Spinal cord (tissue), 10 donors: ENCODE data around the gene GBP1. TPM values are rescaled to one million over a fixed set of nuclear protein-coding genes. Genes with fewer than 3 reads are reported as not detected.
"Not testable (repeated sequence)": the region's sequence is repeated elsewhere in the genome, so short reads cannot be mapped to it uniquely, and the experiment has no call there.

Source experiments
- DNase-seq, 6 donors: peaks; one replicate each; pipeline versions ENCODE4 v3.0.0 to v3.0.0-alpha.2; 2013 to 2015; ENCODE audit warnings: low spot score in 6 of 6, low read depth in 4 of 6
- H3K27ac ChIP-seq: one replicate; pipeline ENCODE4 v1.5.1; 2013; ENCODE audit warnings: low read depth, low read length, control low read depth
- H3K27me3 ChIP-seq: one replicate; pipeline ENCODE4 v1.6.1; 2013; ENCODE audit warnings: low read length; ENCODE audit not compliant: control insufficient read depth, insufficient read depth
- H3K36me3 ChIP-seq: one replicate; pipeline ENCODE4 v1.6.1; 2013; ENCODE audit warnings: low read length; ENCODE audit not compliant: control insufficient read depth, insufficient read depth
- H3K4me1 ChIP-seq: one replicate; pipeline ENCODE4 v1.6.1; 2013; ENCODE audit warnings: low read length; ENCODE audit not compliant: control insufficient read depth, insufficient read depth
- H3K4me3 ChIP-seq: one replicate; pipeline ENCODE4 v1.5.1; 2013; ENCODE audit warnings: low read depth, low read length, control low read depth
- H3K9me3 ChIP-seq: one replicate; pipeline ENCODE4 v1.6.1; 2013; ENCODE audit warnings: low read length; ENCODE audit not compliant: control insufficient read depth, insufficient read depth
- WGBS: methylation state at CpG from one replicate; pipeline ENCODE4 v1.1.5; 2013; ENCODE audit warnings: missing lambda C conversion rate; ENCODE audit not compliant: insufficient coverage; 5-methylcytosine and 5-hydroxymethylcytosine counted together
- polyA plus RNA-seq, 2 donors: library from polyadenylated mRNA; unstranded; fragments of 120-200 nt; gene quantifications; one replicate each; pipeline ENCODE4 v1.2.1, GENCODE V29; 2013; ENCODE audit not compliant: insufficient read length in 2 of 2
- total RNA-seq, 2 donors: library from RNA; depleted of rRNA in 1 of 2; stranded (reverse); fragments of 120-200 nt in 1 of 2; fragments of >200 nt in 1 of 2; gene quantifications; one replicate each; pipeline versions ENCODE4 v1.2.3 to v1.2.4, GENCODE V29; 2013 to 2014
- donor health status: healthy.

GBP1 gene
- total and polyA plus RNA-seq, 4 donors: 1.0 to 15.2 (median 6.3) TPM

- Histone ChIP-seq H3K27ac (no peak overlapping the region), H3K9me3 (no peaks in the 10 kb centered on the region), H3K4me1 (no peaks in the 10 kb centered on the region), H3K36me3 (no peaks in the 10 kb centered on the region), H3K27me3 (no peaks in the 10 kb centered on the region), H3K4me3 (no peak overlapping the region)
- WGBS: no CpG with 5 or more reads among the region's 1 CpG
- DNase-seq: no peak
Observed at GRCh38 chr1:89089962-89090361, 25.0 kb upstream of the GBP1 start.

- WGBS: 94% methylated on average over 7 of the region's 10 CpGs
- no peak for DNase-seq
- H3K4me3 ChIP-seq: no peak overlapping the region
Observed at GRCh38 chr1:89088572-89088971, 23.6 kb upstream of the GBP1 start.

GRCh38 chr1:89087241-89087640 is 22.2 kb upstream of the GBP1 start:
- Histone ChIP-seq H3K27me3 (no peaks in the 10 kb centered on the region), H3K27ac (no peak overlapping the region), H3K4me1 (no peaks in the 10 kb centered on the region), H3K9me3 (no peaks in the 10 kb centered on the region), H3K4me3 (no peak overlapping the region), H3K36me3 (no peaks in the 10 kb centered on the region)
- no peak for DNase-seq
- WGBS: 53% methylated on average over 5 of the region's 8 CpGs

More at GRCh38 chr1:89088572-89088971, 23.6 kb upstream of the GBP1 start:
- Histone ChIP-seq H3K27me3 (no peaks in the 10 kb centered on the region), H3K27ac (no peak overlapping the region), H3K9me3 (no peaks in the 10 kb centered on the region), H3K4me1 (no peaks in the 10 kb centered on the region), H3K36me3 (no peaks in the 10 kb centered on the region)

- H3K4me1 ChIP-seq: no peaks in the 10 kb centered on the region
- DNase-seq: peak in 3 of 6 donors; percentile 5 to 74 (median 25)
- H3K27me3 ChIP-seq: no peaks in the 10 kb centered on the region
- no peak overlapping the region for H3K4me3 ChIP-seq
- no peak overlapping the region for H3K27ac ChIP-seq
- no peaks in the 10 kb centered on the region for H3K9me3 ChIP-seq
- H3K36me3 ChIP-seq: no peaks in the 10 kb centered on the region
Observed at GRCh38 chr1:89085781-89086180, 20.8 kb upstream of the GBP1 start.

DNA sequence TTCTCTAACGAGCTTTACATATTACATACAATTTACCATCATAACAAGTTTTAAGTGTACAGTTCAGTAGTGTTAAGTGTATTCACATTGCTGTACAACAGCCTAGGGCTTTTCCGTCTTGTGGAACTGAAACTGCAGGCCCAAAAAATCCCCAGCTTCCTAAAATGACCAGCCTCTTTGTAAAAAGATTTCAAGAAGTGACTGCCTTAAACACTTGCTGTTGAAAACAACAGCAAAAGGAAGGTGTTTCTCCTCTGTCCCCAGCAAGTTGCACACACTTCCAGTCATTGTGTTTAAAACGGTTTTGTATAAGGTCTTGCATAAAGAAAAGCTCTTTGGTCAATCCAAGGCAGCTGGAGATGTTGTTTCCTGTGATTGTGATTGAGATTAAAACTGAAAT is 16.0 kb upstream of the GBP1 start:
- no peak overlapping the region for H3K27ac ChIP-seq
- H3K9me3 ChIP-seq: no peaks in the 10 kb centered on the region
- no peak for DNase-seq
- no peak overlapping the region for H3K4me3 ChIP-seq
- no peaks in the 10 kb centered on the region for H3K27me3 ChIP-seq
- H3K4me1 ChIP-seq: no peaks in the 10 kb centered on the region
- no peaks in the 10 kb centered on the region for H3K36me3 ChIP-seq
- no CpG with 5 or more reads among the region's 3 CpGs for WGBS

GRCh38 chr1:89080068-89080467 is 15.1 kb upstream of the GBP1 start:
- not testable (repeated sequence) for H3K27ac ChIP-seq, H3K4me3 ChIP-seq, H3K9me3 ChIP-seq, H3K4me1 ChIP-seq, DNase-seq, H3K36me3 ChIP-seq, H3K27me3 ChIP-seq
- WGBS: 75% methylated on average over 6 of the region's 7 CpGs

DNA sequence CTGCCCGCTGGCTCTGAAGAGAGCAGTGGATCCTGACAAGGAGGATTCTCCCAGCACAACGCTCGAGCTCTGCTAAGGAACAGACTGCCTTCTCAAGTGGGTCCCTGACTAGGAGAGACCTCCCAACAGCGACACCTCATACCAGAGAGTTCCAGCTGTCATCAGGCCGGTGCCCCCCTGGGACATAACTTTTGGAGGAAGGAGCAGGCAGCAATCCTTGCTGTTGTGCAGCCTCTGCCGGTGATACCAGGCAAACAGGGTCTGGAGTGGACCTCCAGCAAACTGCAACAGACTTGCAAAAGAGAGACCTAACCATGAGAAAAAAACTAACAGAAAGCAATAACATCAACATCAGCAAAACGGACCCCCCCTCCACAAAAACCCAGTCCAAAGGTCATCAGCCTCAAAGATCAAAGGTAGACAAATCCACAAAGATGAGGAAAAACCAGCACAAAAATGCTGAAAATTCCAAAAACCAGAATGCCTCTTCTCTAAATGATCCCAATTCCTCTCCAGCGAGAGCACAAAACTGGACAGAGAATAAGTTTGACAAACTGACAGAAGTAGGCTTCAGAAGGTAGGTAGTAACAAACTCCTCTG is 7.6 kb upstream of the GBP1 start:
- H3K4me1 ChIP-seq, H3K27ac ChIP-seq, H3K4me3 ChIP-seq, H3K27me3 ChIP-seq, H3K36me3 ChIP-seq, DNase-seq, H3K9me3 ChIP-seq: not testable (repeated sequence)
- WGBS: 72% methylated on average over 7 of the region's 8 CpGs

DNA sequence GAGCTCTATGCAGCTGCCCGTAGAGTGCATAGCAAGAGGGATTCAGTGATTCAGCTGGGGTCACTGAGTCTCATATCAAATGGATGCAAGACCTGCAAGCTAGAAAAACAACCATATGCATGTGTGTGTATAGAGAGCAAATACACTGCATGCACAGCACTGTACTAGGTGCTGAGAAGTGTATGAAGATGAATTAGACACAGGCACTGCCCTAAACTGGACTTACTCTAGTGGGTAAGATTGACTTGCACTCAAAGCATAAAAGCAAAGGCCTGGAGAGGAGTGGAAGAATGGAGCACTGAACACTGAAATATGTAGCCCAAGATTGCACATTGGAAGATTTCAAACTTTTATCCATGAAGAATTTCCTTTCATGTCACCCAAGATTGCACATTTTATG is 5.5 kb upstream of the GBP1 start:
- no peaks in the 10 kb centered on the region for H3K4me1 ChIP-seq
- H3K9me3 ChIP-seq: no peaks in the 10 kb centered on the region
- H3K27ac ChIP-seq: no peak overlapping the region
- no peaks in the 10 kb centered on the region for H3K27me3 ChIP-seq
- H3K36me3 ChIP-seq: no peaks in the 10 kb centered on the region
- WGBS: 50% methylated on average over 1 of the region's 1 CpG
- H3K4me3 ChIP-seq: no peak overlapping the region
- DNase-seq: no peak

GRCh38 chr1:89069951-89070350 is 4.9 kb upstream of the GBP1 start:
- no peak for DNase-seq
- no CpG with 5 or more reads among the region's 2 CpGs for WGBS
- H3K27me3 ChIP-seq: no peaks in the 10 kb centered on the region
- no peaks in the 10 kb centered on the region for H3K9me3 ChIP-seq
- no peaks in the 10 kb centered on the region for H3K36me3 ChIP-seq
- no peak overlapping the region for H3K27ac ChIP-seq
- H3K4me1 ChIP-seq: no peaks in the 10 kb centered on the region
- no peak overlapping the region for H3K4me3 ChIP-seq

DNA sequence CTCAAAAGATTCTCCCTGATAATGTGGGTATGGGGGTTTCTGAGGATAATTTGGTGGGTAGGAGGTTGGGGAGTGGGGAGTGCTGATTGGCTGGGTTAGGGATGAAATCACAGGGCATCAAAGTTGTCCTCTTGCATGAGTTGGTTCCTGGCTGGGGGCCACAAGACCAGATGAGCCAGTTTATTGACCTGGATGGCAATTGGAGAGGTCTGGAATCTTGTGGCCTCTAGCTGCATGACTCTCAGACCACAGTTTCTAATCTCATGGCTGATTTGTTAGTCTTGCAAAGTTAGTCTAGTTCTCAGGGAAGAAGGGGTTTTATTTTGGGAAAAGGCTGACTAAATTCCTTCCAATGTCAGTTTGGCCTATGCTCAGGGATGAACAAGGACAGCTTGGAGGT is 3.3 kb upstream of the GBP1 start:
- H3K27ac ChIP-seq: no peak overlapping the region
- H3K4me3 ChIP-seq: no peak overlapping the region
- no peaks in the 10 kb centered on the region for H3K36me3 ChIP-seq
- DNase-seq: no peak
- H3K4me1 ChIP-seq: no peaks in the 10 kb centered on the region
- H3K27me3 ChIP-seq: no peaks in the 10 kb centered on the region
- H3K9me3 ChIP-seq: no peaks in the 10 kb centered on the region
